H1 (cell line): ENCODE measurements around the gene APH1B. TPM values are rescaled to one million over a fixed set of nuclear protein-coding genes. Genes with fewer than 3 reads are reported as not detected.

Experiments used
- CTCF ChIA-PET: fragments of 300-600 bp; sonication (Branson Sonifier 250); formaldehyde crosslinking; loops from one replicate; lab custom pipeline; 2021; ENCODE audit not compliant: partially characterized antibody; lab: Charles Lee
- POLR2A ChIA-PET: fragments of 300-600 bp; sonication (Branson Sonifier 250); formaldehyde crosslinking; loops from one replicate; lab custom pipeline; 2021; ENCODE audit warnings: inconsistent platforms; ENCODE audit not compliant: partially characterized antibody; lab: Charles Lee
- DNase-seq, 2 experiments: peaks; one replicate each; pipeline versions ENCODE4 v3.0.0 to v3.0.0-alpha.2; 2010 to 2022; ENCODE audit warnings: low spot score in 2 of 2, low read depth in 1 of 2, mixed read lengths in 1 of 2
- FAIRE-seq: peaks from 2 replicates; lab custom pipeline; 2011; peaks lifted over from hg19 to GRCh38; lab: Jason Lieb, UNC
- H2AFZ ChIP-seq: 2 replicates; pipeline ENCODE4 v1.8.1; 2012; ENCODE audit warnings: low read length, inconsistent platforms
- H2AK5ac ChIP-seq: 2 replicates; pipeline ENCODE4 v1.6.1; 2013; ENCODE audit warnings: low read depth, low read length
- H2BK120ac ChIP-seq: replicated peaks from 2 replicates; pipeline ENCODE3; 2013; ENCODE audit warnings: low read depth, low read length, inconsistent platforms
- H2BK12ac ChIP-seq: 2 replicates; pipeline ENCODE4 v1.6.1; 2013; ENCODE audit warnings: low read depth, low read length
- H2BK15ac ChIP-seq: 2 replicates; pipeline ENCODE4 v1.6.1; 2013; ENCODE audit warnings: low read length
- H2BK20ac ChIP-seq: 2 replicates; pipeline ENCODE4 v1.6.1; 2013; ENCODE audit warnings: low read length
- H2BK5ac ChIP-seq: 2 replicates; pipeline ENCODE4 v1.6.1; 2013; ENCODE audit warnings: low read depth, low read length
- H3K14ac ChIP-seq: 2 replicates; pipeline ENCODE4 v1.6.1; 2013; ENCODE audit warnings: inconsistent platforms; ENCODE audit not compliant: insufficient read length
- H3K18ac ChIP-seq: 2 replicates; pipeline ENCODE4 v1.6.1; 2013; ENCODE audit warnings: low read length; ENCODE audit errors: extremely low read depth
- H3K23ac ChIP-seq: 2 replicates; pipeline ENCODE4 v1.6.1; 2013; ENCODE audit warnings: inconsistent platforms; ENCODE audit not compliant: insufficient read length
- H3K23me2 ChIP-seq: 2 replicates; pipeline ENCODE4 v1.6.1; 2013; ENCODE audit warnings: low read depth, low read length
- H3K27ac ChIP-seq: 2 replicates; pipeline ENCODE4 v1.6.1; 2011; ENCODE audit warnings: low read depth, low read length, inconsistent platforms
- H3K27me3 ChIP-seq, 4 experiments: replicated peaks in 1 of 4; 1 replicate in 1 of 4; 2 replicates in 3 of 4; pipeline versions ENCODE4 v1.6.1 to v1.8.1; 2011 to 2013; ENCODE audit warnings: low read length in 3 of 4, mild to moderate bottlenecking in 3 of 4, inconsistent platforms in 2 of 4, mixed read lengths in 2 of 4, moderate library complexity in 1 of 4; ENCODE audit not compliant: control insufficient read depth in 3 of 4, insufficient read depth in 3 of 4; ENCODE audit errors: extremely low read depth in 1 of 4
- H3K36me3 ChIP-seq, 4 experiments: 2 replicates each; pipeline versions ENCODE4 v1.6.1 to v1.8.1; 2011 to 2013; ENCODE audit warnings: mild to moderate bottlenecking in 4 of 4, low read length in 3 of 4, moderate library complexity in 2 of 4, control low read depth in 1 of 4, inconsistent platforms in 1 of 4; ENCODE audit not compliant: insufficient read depth in 4 of 4, control insufficient read depth in 2 of 4
- H3K4ac ChIP-seq: replicated peaks from 2 replicates; pipeline ENCODE3; 2013; ENCODE audit warnings: low read length, low read depth, mixed read lengths, inconsistent platforms; ENCODE audit not compliant: insufficient read length
- H3K4me1 ChIP-seq, 4 experiments: replicated peaks in 1 of 4; 1 replicate in 1 of 4; 2 replicates in 3 of 4; pipeline versions ENCODE4 v1.6.1 to v1.8.1; 2011 to 2013; ENCODE audit warnings: low read length in 3 of 4, inconsistent platforms in 2 of 4, mixed read lengths in 1 of 4; ENCODE audit not compliant: insufficient read depth in 4 of 4, control insufficient read depth in 3 of 4
- H3K4me2 ChIP-seq, 2 experiments: 2 replicates each; pipeline versions ENCODE4 v1.6.1 to v1.8.1; 2011 to 2013; ENCODE audit warnings: low read depth in 2 of 2, low read length in 2 of 2, control low read depth in 1 of 2, inconsistent platforms in 1 of 2, mild to moderate bottlenecking in 1 of 2; ENCODE audit not compliant: insufficient read depth in 1 of 2
- H3K4me3 ChIP-seq, 4 experiments: fragments of 200-600, 300-600 bp in 1 of 4; sonication (generic), shearing (Covaris generic), sonication (Bioruptor Twin) in 1 of 4; 2 replicates each; pipeline versions ENCODE4 v1.5.1 to v1.8.1; 2011 to 2016; ENCODE audit warnings: low read length in 4 of 4, low read depth in 3 of 4, control low read depth in 2 of 4, inconsistent platforms in 2 of 4, mild to moderate bottlenecking in 2 of 4, mixed read lengths in 1 of 4, moderate library complexity in 1 of 4; ENCODE audit not compliant: insufficient read depth in 2 of 4; ENCODE audit errors: extremely low read depth in 1 of 4
- H3K56ac ChIP-seq: replicated peaks from 2 replicates; pipeline ENCODE3; 2013; ENCODE audit warnings: low read depth, mild to moderate bottlenecking, mixed read lengths, low read length, inconsistent platforms; ENCODE audit not compliant: insufficient read length
- H3K79me1 ChIP-seq: 2 replicates; pipeline ENCODE4 v1.6.1; 2013; ENCODE audit warnings: low read depth, low read length, control low read depth
- H3K79me2 ChIP-seq, 2 experiments: 2 replicates each; pipeline versions ENCODE4 v1.6.1 to v1.8.1; 2012 to 2013; ENCODE audit warnings: low read length in 2 of 2, mild to moderate bottlenecking in 2 of 2, inconsistent platforms in 1 of 2; ENCODE audit not compliant: insufficient read depth in 2 of 2, control insufficient read depth in 1 of 2
- H3K9ac ChIP-seq, 4 experiments: replicated peaks in 1 of 4; 1 replicate in 1 of 4; 2 replicates in 3 of 4; pipeline versions ENCODE4 v1.6.1 to v1.8.1; 2011 to 2013; ENCODE audit warnings: low read depth in 3 of 4, low read length in 3 of 4, control low read depth in 2 of 4, mild to moderate bottlenecking in 2 of 4, moderate library complexity in 2 of 4, inconsistent platforms in 1 of 4; ENCODE audit errors: extremely low read depth in 1 of 4
- H3K9me3 ChIP-seq, 2 experiments: 2 replicates each; pipeline versions ENCODE4 v1.6.1 to v1.8.1; 2012 to 2013; ENCODE audit warnings: mild to moderate bottlenecking in 2 of 2, moderate library complexity in 2 of 2, control low read depth in 1 of 2, inconsistent platforms in 1 of 2, low read depth in 1 of 2, low read length in 1 of 2, mixed read lengths in 1 of 2; ENCODE audit not compliant: insufficient read depth in 2 of 2
- H4K20me1 ChIP-seq, 2 experiments: replicated peaks in 1 of 2; 2 replicates each; pipeline versions ENCODE3 to v1.8.1; 2011 to 2013; ENCODE audit warnings: inconsistent platforms in 2 of 2, low read length in 2 of 2, mild to moderate bottlenecking in 1 of 2; ENCODE audit not compliant: insufficient read depth in 2 of 2, control insufficient read depth in 1 of 2
- H4K5ac ChIP-seq: 2 replicates; pipeline ENCODE4 v1.6.1; 2013; ENCODE audit warnings: low read length, low read depth, mixed read lengths, inconsistent platforms; ENCODE audit not compliant: insufficient read length
- H4K8ac ChIP-seq: 2 replicates; pipeline ENCODE4 v1.8.0; 2013; ENCODE audit warnings: mild to moderate bottlenecking, moderate library complexity, low read length, inconsistent platforms; ENCODE audit not compliant: insufficient read depth; ENCODE audit errors: extremely low read depth
- H4K91ac ChIP-seq: replicated peaks from 2 replicates; pipeline ENCODE3; 2013; ENCODE audit warnings: low read length, mixed read lengths, inconsistent platforms; ENCODE audit not compliant: insufficient read length
- CHD2 ChIP-seq: IDR thresholded peaks from 2 replicates; pipeline ENCODE4 v1.6.1; 2012; ENCODE audit warnings: low read length, improper control_type of control experiment
- EGR1 ChIP-seq: IDR thresholded peaks from 2 replicates; pipeline ENCODE4 v1.6.1; 2011; ENCODE audit warnings: low read depth, low read length, borderline replicate concordance
- HDAC6 ChIP-seq: IDR thresholded peaks from one replicate; pipeline ENCODE4 v1.7.1; 2012; ENCODE audit warnings: low read depth, mild to moderate bottlenecking, inconsistent platforms, low read length, moderate library complexity
- JUND ChIP-seq: IDR thresholded peaks from 2 replicates; pipeline ENCODE4 v1.6.1; 2011; ENCODE audit warnings: mild to moderate bottlenecking, improper control_type of control experiment, low read length
- KDM5A ChIP-seq: fragments of 200-600 bp; IDR thresholded peaks from 2 replicates; pipeline ENCODE4 v1.7.1; 2012; ENCODE audit warnings: mild to moderate bottlenecking, low read length, inconsistent platforms, mixed read lengths
- MAFK ChIP-seq: IDR thresholded peaks from 2 replicates; pipeline ENCODE4 v1.6.1; 2012; ENCODE audit warnings: low read depth, mild to moderate bottlenecking, improper control_type of control experiment, low read length
- POLR2A ChIP-seq, 2 experiments: IDR thresholded peaks; 1 replicate in 1 of 2; 2 replicates in 1 of 2; pipeline ENCODE4 v1.6.1; 2011; ENCODE audit warnings: low read depth in 2 of 2, low read length in 2 of 2, mild to moderate bottlenecking in 2 of 2; ENCODE audit errors: control extremely low read depth in 1 of 2
- POU5F1 ChIP-seq: IDR thresholded peaks from 2 replicates; pipeline ENCODE4 v1.6.1; 2011; ENCODE audit warnings: low read depth, mild to moderate bottlenecking, low read length, moderate library complexity
- RAD21 ChIP-seq, 2 experiments: IDR thresholded peaks in 1 of 2; conservative IDR thresholded peaks in 1 of 2; 2 replicates each; pipeline ENCODE4 v1.6.1; 2011; ENCODE audit warnings: low read depth in 2 of 2, low read length in 2 of 2, improper control_type of control experiment in 1 of 2, inconsistent platforms in 1 of 2, mild to moderate bottlenecking in 1 of 2, moderate library complexity in 1 of 2
- RFX5 ChIP-seq: IDR thresholded peaks from 2 replicates; pipeline ENCODE4 v1.6.1; 2011; ENCODE audit warnings: low read depth, low read length, improper control_type of control experiment, borderline replicate concordance
- SIRT6 ChIP-seq: IDR thresholded peaks from one replicate; pipeline ENCODE4 v1.7.1; 2012; ENCODE audit warnings: low read length, inconsistent platforms
- SP1 ChIP-seq: IDR thresholded peaks from 2 replicates; pipeline ENCODE4 v1.6.1; 2011; ENCODE audit warnings: low read depth, low read length
- SRF ChIP-seq: IDR thresholded peaks from 2 replicates; pipeline ENCODE4 v1.6.1; 2011; ENCODE audit warnings: mild to moderate bottlenecking, low read depth, low read length, moderate library complexity
- TAF1 ChIP-seq: IDR thresholded peaks from 2 replicates; pipeline ENCODE4 v1.6.1; 2011; ENCODE audit warnings: mild to moderate bottlenecking, low read depth, low read length
- TAF7 ChIP-seq: optimal IDR thresholded peaks from 2 replicates; pipeline ENCODE3; 2011; ENCODE audit warnings: low read depth, mild to moderate bottlenecking, inconsistent platforms, low read length, moderate library complexity, borderline replicate concordance
- ZNF274 ChIP-seq: IDR thresholded peaks from 2 replicates; pipeline ENCODE4 v1.7.0; 2012; ENCODE audit warnings: low read length, borderline replicate concordance; ENCODE audit errors: extremely low read depth
- WGBS, 2 experiments: shearing (Covaris generic) in 1 of 2; methylation state at CpG; one replicate each; pipeline versions ENCODE4 v1.1.6 to v1.1.7; 2013 to 2015; ENCODE audit warnings: low lambda C conversion rate in 2 of 2, mixed read lengths in 2 of 2, inconsistent platforms in 1 of 2, low coverage in 1 of 2, missing lambda C conversion rate in 1 of 2; ENCODE audit not compliant: insufficient replicate concordance in 2 of 2, insufficient coverage in 1 of 2, insufficient read length in 1 of 2; ENCODE audit errors: extremely low coverage in 1 of 2, missing lambda C conversion rate in 1 of 2; 5-methylcytosine and 5-hydroxymethylcytosine counted together
- polyA plus RNA-seq, 7 experiments: library from polyadenylated mRNA; depleted of rRNA in 3 of 7; stranded (reverse) in 5 of 7; unstranded in 2 of 7; fragments of >200 nt in 5 of 7; fragments of 200-250 nt in 2 of 7; gene quantifications; 1 replicate in 5 of 7; 2 replicates in 1 of 7; 4 replicates in 1 of 7; pipeline versions ENCODE4 v1.2.1 to v1.2.3, GENCODE V29; 2011 to 2013; ENCODE audit warnings: missing spikeins in 2 of 7, mixed read lengths in 2 of 7
- total RNA-seq: library from RNA; stranded (reverse); fragmentation: NEBNext Ultra II Directional; extraction: Animal tissue kit (Norgen Biotek cat#: 25700); gene quantifications from 2 replicates; pipeline ENCODE4 v1.2.1, GENCODE V29; 2021

Gene APH1B
- total and polyA plus RNA-seq, 2 of the 8 experiments (the other 6 are each of a cell fraction or from before 2014, with no cell fraction given): 11.5 to 22.9 TPM

DNA sequence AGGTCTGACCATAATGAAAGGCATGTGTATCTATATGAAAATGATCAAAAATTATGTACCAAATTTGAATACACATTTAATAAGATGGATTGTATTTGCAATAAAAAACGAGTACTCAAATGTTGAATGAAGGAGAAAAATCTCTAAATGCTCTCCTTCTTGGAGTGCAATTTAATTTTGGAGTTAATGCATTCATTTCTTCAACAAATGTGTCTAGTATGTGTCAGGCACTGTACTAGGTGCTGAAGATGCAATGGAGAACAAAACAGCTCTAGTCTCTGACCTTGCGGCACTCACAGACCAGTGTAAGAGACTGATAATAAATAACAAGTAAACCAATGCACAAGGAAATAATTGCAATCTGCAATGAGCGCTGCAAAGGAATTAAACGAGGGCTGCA is 75.4 kb downstream of the APH1B start:
- Histone ChIP-seq H4K20me1 (no peaks in the 10 kb centered on the region), H3K18ac (no peak overlapping the region), H3K9me3 (no peaks in the 10 kb centered on the region), H3K4me1 (no peaks in the 10 kb centered on the region), H2BK12ac (no peak overlapping the region), H2BK20ac (no peak overlapping the region), H3K14ac (no peak overlapping the region), H3K56ac (no peak overlapping the region), H2BK5ac (no peak overlapping the region), H2AFZ (no peak overlapping the region), H3K4me2 (no peak overlapping the region), H4K5ac (no peak overlapping the region), H4K91ac (no peak overlapping the region), H3K4me3 (no peak overlapping the region), H2AK5ac (no peak overlapping the region), H3K36me3 (no peaks in the 10 kb centered on the region), H3K23me2 (no peaks in the 10 kb centered on the region), H3K27me3 (no peaks in the 10 kb centered on the region), H2BK15ac (no peak overlapping the region), H3K79me2 (no peaks in the 10 kb centered on the region), H3K27ac (no peak overlapping the region), H3K79me1 (no peaks in the 10 kb centered on the region), H3K23ac (no peak overlapping the region), H3K4ac (no peak overlapping the region), H4K8ac (no peak overlapping the region), H3K9ac (no peak overlapping the region), H2BK120ac (no peak overlapping the region)
- 88% methylated on average over 4 of the region's 4 CpGs; no CpG with 5 or more reads in 1 of the 2 experiments for WGBS, 2 experiments
- FAIRE-seq (no peak), DNase-seq (no peak)
- POLR2A ChIA-PET: interaction anchor here (0.8 kb wide), 1 partner anchor 13 kb away, joined by 3 read pairs; no protein-coding TSS in a partner anchor
- CTCF ChIA-PET: interaction anchor here (0.7 to 2.1 kb wide), 5 partner anchors 9 to 135 kb away, joined by 3 to 4 read pairs (median 3); no protein-coding TSS in a partner anchor
- TF ChIP-seq SIRT6: no peak
- TF ChIP-seq MAFK: no peak
- no peak for TF ChIP-seq TAF7
- TF ChIP-seq KDM5A: no peak
- no peak for TF ChIP-seq RFX5
- TF ChIP-seq HDAC6: no peak
- TF ChIP-seq EGR1: no peak
- TF ChIP-seq RAD21 (IDR thresholded peaks at IDR 0.05 in 1 of 2, conservative IDR thresholded peaks at IDR 0.05 in 1 of 2; ENCODE audit: low read depth in 2 of 2, low read length in 2 of 2): no peak
- TF ChIP-seq JUND: no peak
- TF ChIP-seq POU5F1: no peak
- no peak for TF ChIP-seq TAF1
- TF ChIP-seq SRF: no peak
- TF ChIP-seq POLR2A (IDR thresholded peaks at IDR 0.05; ENCODE audit: control extremely low read depth in 1 of 2, low read depth in 2 of 2, low read length in 2 of 2): no peak
- no peak for TF ChIP-seq SP1
- no peak for TF ChIP-seq ZNF274
- no peak for TF ChIP-seq CHD2
